Loucy (cell line): Measurements from ENCODE around the gene SIMC1.

Source experiments
- EZH2phosphoT487 ChIP-seq: fragments of 200-600 bp; IDR thresholded peaks from 2 replicates; pipeline ENCODE4 v1.6.1; 2018; ENCODE audit warnings: antibody characterized with exemption, mild to moderate bottlenecking, moderate library complexity, borderline replicate concordance
- TF ChIP-seq, protein P1 (sequence below): fragments of 200-600 bp; sonication (generic); conservative IDR thresholded peaks from 2 replicates; pipeline ENCODE4 v1.5.1; 2014; ENCODE audit warnings: mild to moderate bottlenecking, antibody characterized with exemption, low read length

DNA sequence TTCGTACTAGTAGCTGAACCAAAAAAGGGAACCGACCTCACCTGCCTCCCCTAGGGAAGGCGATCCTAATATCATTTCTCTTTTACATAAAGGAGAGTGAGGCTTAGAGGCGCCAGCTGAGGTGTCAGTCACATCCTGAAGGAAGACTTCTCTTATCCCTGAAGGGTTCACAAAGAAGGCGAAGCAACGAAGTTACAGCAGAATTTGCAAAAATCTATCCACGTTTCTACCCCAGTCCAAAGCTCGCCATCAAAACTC, 123.9 kb downstream of the SIMC1 start:
- TF ChIP-seq EZH2phosphoT487 = no peak
- TF ChIP-seq, protein P1, sequence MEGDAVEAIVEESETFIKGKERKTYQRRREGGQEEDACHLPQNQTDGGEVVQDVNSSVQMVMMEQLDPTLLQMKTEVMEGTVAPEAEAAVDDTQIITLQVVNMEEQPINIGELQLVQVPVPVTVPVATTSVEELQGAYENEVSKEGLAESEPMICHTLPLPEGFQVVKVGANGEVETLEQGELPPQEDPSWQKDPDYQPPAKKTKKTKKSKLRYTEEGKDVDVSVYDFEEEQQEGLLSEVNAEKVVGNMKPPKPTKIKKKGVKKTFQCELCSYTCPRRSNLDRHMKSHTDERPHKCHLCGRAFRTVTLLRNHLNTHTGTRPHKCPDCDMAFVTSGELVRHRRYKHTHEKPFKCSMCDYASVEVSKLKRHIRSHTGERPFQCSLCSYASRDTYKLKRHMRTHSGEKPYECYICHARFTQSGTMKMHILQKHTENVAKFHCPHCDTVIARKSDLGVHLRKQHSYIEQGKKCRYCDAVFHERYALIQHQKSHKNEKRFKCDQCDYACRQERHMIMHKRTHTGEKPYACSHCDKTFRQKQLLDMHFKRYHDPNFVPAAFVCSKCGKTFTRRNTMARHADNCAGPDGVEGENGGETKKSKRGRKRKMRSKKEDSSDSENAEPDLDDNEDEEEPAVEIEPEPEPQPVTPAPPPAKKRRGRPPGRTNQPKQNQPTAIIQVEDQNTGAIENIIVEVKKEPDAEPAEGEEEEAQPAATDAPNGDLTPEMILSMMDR = no peak
